Astrocyte (in vitro differentiated cells and primary cell): ENCODE results near the gene AQP12B. TPM values are rescaled to one million over a fixed set of nuclear protein-coding genes. Genes with fewer than 3 reads are reported as not detected.

Experiments
- DNase-seq: peaks from one replicate; pipeline ENCODE4 v3.0.0-alpha.2; 2010; ENCODE audit warnings: low read depth
- FAIRE-seq: peaks from 2 replicates; lab custom pipeline; 2011; peaks lifted over from hg19 to GRCh38; lab: Jason Lieb, UNC
- H2AFZ ChIP-seq: 2 replicates; pipeline ENCODE4 v1.6.0; 2012; ENCODE audit warnings: low read depth, low read length, inconsistent platforms
- H3K27ac ChIP-seq: 2 replicates; pipeline ENCODE4 v1.5.1; 2011; ENCODE audit warnings: low read depth, low read length, inconsistent platforms
- H3K27me3 ChIP-seq: 2 replicates; pipeline ENCODE4 v1.6.0; 2011; ENCODE audit warnings: low read length, inconsistent platforms; ENCODE audit not compliant: insufficient read depth
- H3K36me3 ChIP-seq: 2 replicates; pipeline ENCODE4 v1.5.1; 2011; ENCODE audit warnings: low read length, inconsistent platforms; ENCODE audit not compliant: insufficient read depth
- H3K4me1 ChIP-seq: 2 replicates; pipeline ENCODE4 v1.5.1; 2011; ENCODE audit warnings: low read length, inconsistent platforms; ENCODE audit not compliant: insufficient read depth
- H3K4me2 ChIP-seq: 2 replicates; pipeline ENCODE4 v1.6.0; 2012; ENCODE audit warnings: low read length, inconsistent platforms
- H3K4me3 ChIP-seq: 2 replicates; pipeline ENCODE4 v1.5.1; 2011; ENCODE audit warnings: low read depth, mild to moderate bottlenecking, low read length, inconsistent platforms; ENCODE audit not compliant: insufficient read depth
- H3K79me2 ChIP-seq: 2 replicates; pipeline ENCODE4 v1.6.0; 2012; ENCODE audit warnings: mild to moderate bottlenecking, low read length, inconsistent platforms; ENCODE audit not compliant: insufficient read depth
- H3K9ac ChIP-seq: 2 replicates; pipeline ENCODE4 v1.6.0; 2012; ENCODE audit warnings: mild to moderate bottlenecking, low read length, inconsistent platforms
- H3K9me3 ChIP-seq: 2 replicates; pipeline ENCODE4 v1.5.1; 2012; ENCODE audit warnings: low read depth, mild to moderate bottlenecking, low read length, inconsistent platforms; ENCODE audit not compliant: insufficient read depth
- H4K20me1 ChIP-seq: 2 replicates; pipeline ENCODE4 v1.6.0; 2012; ENCODE audit warnings: low read length, inconsistent platforms; ENCODE audit not compliant: insufficient read depth
- H3K27ac Mint-ChIP-seq: one replicate; pipeline ENCODE4 v1.8.0; 2021; ENCODE audit warnings: mild to moderate bottlenecking, mixed read lengths; ENCODE audit not compliant: unreplicated experiment
- H3K27me3 Mint-ChIP-seq: one replicate; pipeline ENCODE4 v1.8.0; 2021; ENCODE audit warnings: low read depth, mixed read lengths; ENCODE audit not compliant: unreplicated experiment
- H3K36me3 Mint-ChIP-seq: one replicate; pipeline ENCODE4 v1.8.0; 2021; ENCODE audit warnings: low read depth, mixed read lengths; ENCODE audit not compliant: unreplicated experiment
- H3K4me1 Mint-ChIP-seq: one replicate; pipeline ENCODE4 v1.8.0; 2021; ENCODE audit warnings: low read depth, mixed read lengths; ENCODE audit not compliant: unreplicated experiment
- H3K4me3 Mint-ChIP-seq: one replicate; pipeline ENCODE4 v1.8.0; 2021; ENCODE audit warnings: mild to moderate bottlenecking, moderate library complexity, mixed read lengths; ENCODE audit not compliant: unreplicated experiment
- H3K9me3 Mint-ChIP-seq: one replicate; pipeline ENCODE4 v1.8.0; 2021; ENCODE audit warnings: mild to moderate bottlenecking, mixed read lengths; ENCODE audit not compliant: unreplicated experiment
- EZH2 ChIP-seq: IDR thresholded peaks from 2 replicates; pipeline ENCODE4 v1.6.1; 2012; ENCODE audit warnings: mild to moderate bottlenecking, low read length, inconsistent platforms; ENCODE audit not compliant: insufficient read depth
- total RNA-seq: library from RNA; stranded (reverse); gene quantifications from 2 replicates; pipeline ENCODE4 v1.2.1, GENCODE V29; 2021
- TF ChIP-seq, protein P1 (sequence below): IDR thresholded peaks from 2 replicates; pipeline ENCODE4 v1.5.1; 2011; ENCODE audit warnings: low read depth, mild to moderate bottlenecking, inconsistent platforms, low read length, moderate library complexity; ENCODE audit not compliant: insufficient read depth

Gene AQP12B
- total RNA-seq, 1 donor from 2014 or later, result not detected

DNA sequence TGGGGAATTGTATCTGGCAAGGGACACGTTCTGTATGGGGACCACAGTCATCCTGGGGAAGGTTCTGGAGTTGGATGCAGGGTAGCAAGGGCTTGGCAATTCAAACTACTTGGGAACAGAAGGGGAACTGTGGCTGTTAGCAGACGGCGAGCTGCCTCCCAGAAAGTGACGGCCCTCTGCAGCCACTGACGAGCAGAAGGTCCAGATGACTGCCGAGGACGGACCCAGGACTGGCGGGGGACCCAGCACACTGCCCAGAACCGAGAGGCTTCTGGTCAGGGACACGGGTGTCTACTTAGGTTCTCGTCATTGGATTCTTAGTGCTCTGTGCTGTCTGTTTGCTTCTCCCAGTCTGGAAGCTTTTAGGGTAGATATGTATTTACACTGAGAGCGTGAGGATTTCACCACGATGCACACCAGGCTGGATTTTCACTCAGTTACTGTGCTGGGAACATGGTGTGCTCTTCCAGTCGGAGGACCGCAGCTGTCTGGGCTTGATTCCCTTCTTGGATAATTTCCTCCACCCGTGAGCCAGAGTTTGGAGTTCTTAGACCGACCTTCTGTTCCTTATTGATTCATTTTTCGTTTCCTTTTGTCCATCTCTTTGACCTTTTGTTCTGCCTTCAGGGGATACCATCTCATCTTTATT is 44.0 kb downstream of the AQP12B start:
- TF ChIP-seq, protein P1, sequence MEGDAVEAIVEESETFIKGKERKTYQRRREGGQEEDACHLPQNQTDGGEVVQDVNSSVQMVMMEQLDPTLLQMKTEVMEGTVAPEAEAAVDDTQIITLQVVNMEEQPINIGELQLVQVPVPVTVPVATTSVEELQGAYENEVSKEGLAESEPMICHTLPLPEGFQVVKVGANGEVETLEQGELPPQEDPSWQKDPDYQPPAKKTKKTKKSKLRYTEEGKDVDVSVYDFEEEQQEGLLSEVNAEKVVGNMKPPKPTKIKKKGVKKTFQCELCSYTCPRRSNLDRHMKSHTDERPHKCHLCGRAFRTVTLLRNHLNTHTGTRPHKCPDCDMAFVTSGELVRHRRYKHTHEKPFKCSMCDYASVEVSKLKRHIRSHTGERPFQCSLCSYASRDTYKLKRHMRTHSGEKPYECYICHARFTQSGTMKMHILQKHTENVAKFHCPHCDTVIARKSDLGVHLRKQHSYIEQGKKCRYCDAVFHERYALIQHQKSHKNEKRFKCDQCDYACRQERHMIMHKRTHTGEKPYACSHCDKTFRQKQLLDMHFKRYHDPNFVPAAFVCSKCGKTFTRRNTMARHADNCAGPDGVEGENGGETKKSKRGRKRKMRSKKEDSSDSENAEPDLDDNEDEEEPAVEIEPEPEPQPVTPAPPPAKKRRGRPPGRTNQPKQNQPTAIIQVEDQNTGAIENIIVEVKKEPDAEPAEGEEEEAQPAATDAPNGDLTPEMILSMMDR, result no peak
- TF ChIP-seq EZH2, result no peak
- Mint-ChIP-seq H3K36me3 (peaks cover 3% of the 10 kb centered on the region), H3K27me3 (peaks cover 38% of the 10 kb centered on the region), H3K4me1 (no peaks in the 10 kb centered on the region), H3K4me3 (no peak overlapping the region), H3K9me3 (peaks cover 18% of the 10 kb centered on the region), H3K27ac (no peak overlapping the region)
- Histone ChIP-seq H3K4me2 (no peak overlapping the region), H3K4me3 (no peak overlapping the region), H3K79me2 (no peaks in the 10 kb centered on the region), H3K36me3 (no peaks in the 10 kb centered on the region), H2AFZ (no peak overlapping the region), H3K27ac (no peak overlapping the region), H3K9ac (no peak overlapping the region), H3K27me3 (peaks cover 6% of the 10 kb centered on the region), H3K4me1 (no peaks in the 10 kb centered on the region), H4K20me1 (no peaks in the 10 kb centered on the region), H3K9me3 (peaks cover 7% of the 10 kb centered on the region)
- DNase-seq (no peak), FAIRE-seq (no peak)

DNA sequence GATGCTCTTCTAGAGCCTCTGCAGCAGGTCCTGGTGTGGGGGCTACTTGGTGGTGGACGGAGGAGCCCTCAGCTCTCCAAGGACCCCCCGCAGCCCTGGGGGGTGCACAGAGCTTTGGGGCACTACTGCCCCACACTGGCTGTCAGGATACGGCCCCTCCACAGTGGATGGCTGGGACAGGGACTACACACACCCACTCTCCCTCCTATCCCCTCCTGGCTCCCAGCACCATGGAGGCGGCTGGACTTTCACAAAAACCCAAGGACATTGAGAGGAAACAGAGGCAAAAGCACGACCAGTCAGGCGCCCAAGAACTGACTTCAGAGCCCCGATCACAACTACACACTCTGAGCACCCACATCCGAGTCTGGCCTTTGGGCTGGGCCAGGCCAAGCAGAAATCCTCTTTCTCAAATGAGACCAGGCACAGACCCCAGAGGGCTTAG is 44.8 kb downstream of the AQP12B start:
- H3K9me3 ChIP-seq, result peaks cover 7% of the 10 kb centered on the region
- no peak for DNase-seq

More for the DNA sequence above, 44.8 kb downstream of the AQP12B start:
- Histone ChIP-seq H3K9ac (no peak overlapping the region), H2AFZ (no peak overlapping the region), H4K20me1 (no peaks in the 10 kb centered on the region), H3K27ac (no peak overlapping the region), H3K4me1 (no peaks in the 10 kb centered on the region), H3K79me2 (no peaks in the 10 kb centered on the region), H3K4me3 (no peak overlapping the region), H3K36me3 (no peaks in the 10 kb centered on the region), H3K4me2 (no peak overlapping the region), H3K27me3 (peaks cover 6% of the 10 kb centered on the region)
- H3K27ac Mint-ChIP-seq, result no peak overlapping the region
- peaks cover 3% of the 10 kb centered on the region for H3K36me3 Mint-ChIP-seq
- H3K4me3 Mint-ChIP-seq, result no peak overlapping the region
- FAIRE-seq, result no peak
- peaks cover 41% of the 10 kb centered on the region for H3K27me3 Mint-ChIP-seq
- peaks cover 25% of the 10 kb centered on the region for H3K9me3 Mint-ChIP-seq
- H3K4me1 Mint-ChIP-seq, result no peaks in the 10 kb centered on the region
- TF ChIP-seq EZH2, result no peak
- TF ChIP-seq, protein P1, result no peak
